NCI-H526 (cell line): Measurements from ENCODE around the gene PTPN1.
"Not testable (repeated sequence)": the region's sequence is repeated elsewhere in the genome, so short reads cannot be mapped to it uniquely, and the experiment has no call there.

Source experiments
- DNase-seq, 2 experiments: peaks; one replicate each; lab custom pipeline; 2025; lab: John Stamatoyannopoulos, UW

Gene PTPN1

GRCh38 chr20:50481741-50482140 is 28.4 kb upstream of the PTPN1 start:
- DNase-seq: no peak

GRCh38 chr20:50482396-50482981 is 27.7 kb upstream of the PTPN1 start:
- DNase-seq: no peak

- no peak for DNase-seq
Observed at GRCh38 chr20:50484271-50484976, 25.8 kb upstream of the PTPN1 start.

GRCh38 chr20:50487397-50487796 is 22.8 kb upstream of the PTPN1 start:
- DNase-seq: no peak

GRCh38 chr20:50488236-50488806 is 21.9 kb upstream of the PTPN1 start:
- no peak for DNase-seq

GRCh38 chr20:50491168-50491567 is 19.0 kb upstream of the PTPN1 start:
- no peak for DNase-seq

- no peak for DNase-seq
Observed at GRCh38 chr20:50491926-50492634, 18.1 kb upstream of the PTPN1 start.

- no peak for DNase-seq
Observed at GRCh38 chr20:50493881-50494253, 16.3 kb upstream of the PTPN1 start.

GRCh38 chr20:50494428-50494827 is 15.8 kb upstream of the PTPN1 start:
- no peak for DNase-seq

GRCh38 chr20:50496773-50497385 is 13.3 kb upstream of the PTPN1 start:
- no peak for DNase-seq

GRCh38 chr20:50498071-50498776 is 12.0 kb upstream of the PTPN1 start:
- DNase-seq: no peak

GRCh38 chr20:50499938-50500337 is 10.2 kb upstream of the PTPN1 start:
- no peak for DNase-seq

- no peak for DNase-seq
Observed at GRCh38 chr20:50501972-50502745, 8.0 kb upstream of the PTPN1 start.

GRCh38 chr20:50504231-50504823 is 5.9 kb upstream of the PTPN1 start:
- DNase-seq: no peak

- DNase-seq: no peak
Observed at GRCh38 chr20:50506270-50506579, 4.0 kb upstream of the PTPN1 start.

GRCh38 chr20:50507745-50508144 is 2.4 kb upstream of the PTPN1 start:
- DNase-seq: not testable (repeated sequence)

GRCh38 chr20:50508171-50508755 is 1.9 kb upstream of the PTPN1 start:
- DNase-seq: no peak

GRCh38 chr20:50510706-50511542 is 741 bp downstream of the PTPN1 start:
- DNase-seq: peak; percentile 19 to 29

- DNase-seq: no peak
Observed at GRCh38 chr20:50512323-50512722, 2.1 kb downstream of the PTPN1 start.
